HTERT RPE-1 (cell line): Measurements from ENCODE around the gene CAMTA1.
"Not testable (repeated sequence)": the region's sequence is repeated elsewhere in the genome, so short reads cannot be mapped to it uniquely, and the experiment has no call there.

Source experiments
- in situ Hi-C: fragments of 300-500 bp; cut with MboI; formaldehyde crosslinking; loops from 4 replicates; pipeline ENCODE4 v1.14.3; 2020; ENCODE audit warnings: low sequenced_read_pairs

Gene CAMTA1

GRCh38 chr1:7689307-7689706, 904.1 kb downstream of the CAMTA1 start:
- in situ Hi-C loops, result not testable (repeated sequence)

- in situ Hi-C loops, result no loop called here
Observed at GRCh38 chr1:7690076-7690475, 904.8 kb downstream of the CAMTA1 start.

DNA sequence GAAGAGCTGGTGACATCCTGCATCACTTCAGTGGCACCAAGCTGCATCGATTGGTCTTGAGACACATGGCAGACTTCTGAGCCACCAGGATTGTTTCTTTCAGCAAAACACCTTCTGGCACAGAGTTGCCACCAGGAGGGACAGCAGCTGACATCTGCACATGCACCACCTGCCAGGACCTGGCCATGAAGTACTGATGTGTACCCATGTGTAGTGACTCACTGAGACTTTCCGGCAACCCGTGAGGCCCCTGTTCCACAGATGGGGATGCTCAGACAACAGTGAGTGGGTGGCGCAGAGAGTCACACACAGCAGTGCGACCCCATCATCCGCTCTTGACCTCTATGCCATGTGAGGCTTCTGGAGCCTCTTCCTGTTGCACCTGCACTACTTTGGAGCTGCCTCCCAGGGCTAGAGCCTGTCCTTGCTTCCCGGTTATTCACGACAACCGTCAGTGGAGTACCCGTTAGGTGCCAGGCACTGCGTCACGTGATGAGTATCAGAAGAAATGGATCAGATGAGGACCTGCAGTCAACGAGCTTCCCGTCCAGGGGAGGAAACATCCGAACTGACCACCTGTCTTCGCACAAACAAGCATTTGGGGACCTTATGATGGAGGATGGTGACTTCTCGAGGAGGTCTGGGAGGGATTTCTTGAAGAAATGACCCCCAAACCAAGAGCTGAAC, 905.4 kb downstream of the CAMTA1 start:
- in situ Hi-C loops, result no loop called here

DNA sequence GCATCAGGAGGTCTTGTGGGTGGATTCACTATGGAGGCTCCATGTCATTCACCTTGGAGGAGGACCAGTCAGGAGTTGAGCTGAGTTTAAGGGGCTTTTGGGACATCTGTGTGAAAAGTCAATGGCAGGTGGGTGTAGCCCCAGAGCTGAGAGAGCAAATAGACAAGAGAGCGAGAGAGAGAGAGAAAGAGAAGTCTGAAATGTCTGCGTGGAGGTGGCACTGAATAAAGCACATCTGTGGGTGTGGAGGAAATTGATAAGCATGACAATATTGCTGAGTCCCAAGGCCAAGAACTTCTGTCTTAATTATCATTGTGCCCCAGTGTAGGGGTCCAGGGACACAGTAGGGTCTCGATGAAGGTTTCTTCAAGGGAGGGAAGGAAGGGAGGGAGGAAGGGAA, 906.3 kb downstream of the CAMTA1 start:
- in situ Hi-C loops, result no loop called here

- in situ Hi-C loops, result no loop called here
Observed at GRCh38 chr1:7692005-7692404, 906.8 kb downstream of the CAMTA1 start.

- in situ Hi-C loops, result not testable (repeated sequence)
Observed at GRCh38 chr1:7693037-7693436, 907.8 kb downstream of the CAMTA1 start.

DNA sequence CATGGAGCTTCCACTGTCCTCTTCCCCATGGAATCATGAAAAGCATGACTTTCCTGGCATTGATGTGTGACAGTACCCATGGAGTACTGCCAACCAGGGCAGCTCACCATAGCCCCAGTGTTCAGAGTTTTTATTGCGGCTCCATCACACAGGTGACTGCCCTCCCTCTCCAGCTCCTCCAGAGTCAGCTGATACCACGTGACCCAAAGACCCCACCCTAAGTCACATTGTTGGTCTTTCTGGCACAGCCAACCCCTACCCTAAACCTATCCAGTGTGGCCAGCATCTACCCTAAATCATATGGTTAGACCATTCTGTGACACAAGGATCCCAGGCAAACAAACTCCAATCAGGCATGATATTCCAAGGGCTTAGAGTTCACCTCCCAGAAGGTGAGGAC, 908.4 kb downstream of the CAMTA1 start:
- in situ Hi-C loops, result no loop called here

DNA sequence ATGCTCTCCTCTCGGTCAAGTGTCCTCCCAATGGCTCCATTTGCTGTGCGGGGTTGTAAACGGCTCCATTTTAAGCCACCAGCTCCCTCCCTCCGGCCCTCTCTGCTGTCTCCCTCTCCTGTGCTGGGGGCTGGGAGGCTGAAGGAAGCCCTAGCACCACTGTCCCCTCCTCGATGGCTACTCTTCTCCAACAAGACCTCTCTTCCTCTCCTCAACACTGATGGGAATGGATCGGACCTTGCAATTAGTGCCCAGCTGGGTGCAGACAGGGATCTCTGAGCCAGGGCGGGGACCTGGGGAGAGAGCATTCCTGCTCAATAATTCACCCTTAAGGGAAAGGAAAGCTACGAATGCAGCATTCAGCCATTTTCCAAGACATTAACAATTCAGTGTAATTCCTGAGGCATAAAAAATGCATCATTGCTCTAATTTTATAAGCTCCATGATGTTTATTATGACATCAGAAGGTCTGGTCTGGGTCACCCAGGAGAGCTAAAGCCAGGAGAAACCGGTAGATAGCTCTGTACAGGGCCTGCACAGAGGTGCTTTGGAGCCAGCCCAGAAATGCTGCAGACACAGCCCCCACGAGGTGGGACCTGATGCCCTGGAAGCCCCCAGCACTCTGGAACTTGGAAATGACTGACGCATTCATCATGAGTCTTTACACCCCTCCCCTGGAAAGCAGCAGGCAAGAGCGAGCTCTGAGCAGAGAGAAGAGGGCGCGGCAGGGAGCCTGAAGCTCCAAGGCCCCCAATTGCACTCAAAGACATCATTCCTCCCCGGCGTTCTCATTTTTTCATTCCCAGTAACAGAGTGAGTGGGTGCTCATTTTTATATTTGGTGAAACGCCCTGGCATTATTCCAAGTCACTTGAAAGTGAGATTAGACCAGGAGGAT, 909.6 kb downstream of the CAMTA1 start:
- in situ Hi-C loops, result no loop called here

- in situ Hi-C loops, result no loop called here
Observed at GRCh38 chr1:7695497-7696117, 910.4 kb downstream of the CAMTA1 start.

GRCh38 chr1:7698641-7699040, 913.4 kb downstream of the CAMTA1 start:
- in situ Hi-C loops, result no loop called here

GRCh38 chr1:7702365-7702764, 917.1 kb downstream of the CAMTA1 start:
- in situ Hi-C loops, result no loop called here

GRCh38 chr1:7703321-7704213, 918.3 kb downstream of the CAMTA1 start:
- in situ Hi-C loops, result no loop called here

- in situ Hi-C loops, result no loop called here
Observed at GRCh38 chr1:7704214-7705047, 919.2 kb downstream of the CAMTA1 start.

DNA sequence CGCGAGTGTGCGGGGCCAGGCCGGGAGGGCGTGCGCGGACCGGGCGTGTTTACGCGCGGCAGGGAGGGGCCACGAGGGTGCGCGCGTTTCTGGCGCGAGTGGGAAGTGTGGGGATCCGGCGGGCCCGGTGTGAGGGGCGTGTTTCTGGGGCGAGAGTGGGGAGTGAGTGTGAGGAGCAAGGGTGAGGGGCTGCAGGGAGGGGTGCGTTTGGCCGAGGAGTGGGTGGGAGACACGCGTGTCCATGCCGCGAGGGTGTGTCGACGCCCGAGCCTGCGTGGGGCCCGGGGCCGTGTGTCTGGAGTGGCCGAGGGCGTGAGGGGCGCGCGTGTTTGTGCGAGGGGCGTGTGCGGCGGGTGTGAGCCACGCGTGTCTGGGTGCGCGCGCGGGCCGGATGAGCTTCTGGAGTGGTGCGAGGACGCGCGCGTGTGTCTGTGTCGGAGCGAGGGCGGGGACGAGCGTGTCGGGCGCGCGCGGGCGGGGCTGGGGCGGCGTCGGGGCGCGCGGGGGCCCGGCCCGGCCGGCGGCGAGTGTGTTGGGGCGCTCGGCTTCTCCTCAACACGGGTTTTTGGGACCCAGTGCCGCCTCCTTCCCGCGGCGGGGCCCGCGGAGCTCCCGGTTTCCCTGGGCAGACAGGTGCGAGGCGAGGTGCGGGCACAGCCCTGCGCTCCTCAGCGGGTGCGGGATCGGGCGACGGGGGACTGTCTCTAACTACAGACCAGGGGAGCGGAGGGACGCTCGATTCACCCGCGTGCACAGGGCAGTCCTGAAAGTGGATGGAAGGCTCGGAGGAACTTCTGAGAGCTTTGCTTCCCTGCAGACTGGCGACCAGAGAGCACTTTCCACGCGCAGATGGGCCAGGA, 920.0 kb downstream of the CAMTA1 start:
- in situ Hi-C loops, result no loop called here

DNA sequence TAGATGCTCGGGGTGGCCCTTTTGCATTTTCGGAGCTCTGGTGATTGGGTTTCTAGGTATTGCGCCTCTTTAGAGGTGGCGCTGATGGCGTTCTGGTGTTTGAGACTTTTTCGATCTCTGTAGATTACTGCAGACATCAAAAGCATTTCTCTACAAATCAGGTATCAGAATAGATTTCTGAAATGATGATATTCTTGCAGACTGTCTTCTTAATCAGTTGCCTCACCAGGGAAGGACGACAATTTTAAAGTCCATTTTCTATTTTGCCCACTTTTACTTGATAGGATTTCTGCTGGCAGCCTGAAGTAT, 920.6 kb downstream of the CAMTA1 start:
- in situ Hi-C loops, result no loop called here

- in situ Hi-C loops, result no loop called here
Observed at GRCh38 chr1:7707527-7707926, 922.3 kb downstream of the CAMTA1 start.

- in situ Hi-C loops, result not testable (repeated sequence)
Observed at GRCh38 chr1:7708065-7708464, 922.8 kb downstream of the CAMTA1 start.

- in situ Hi-C loops, result no loop called here
Observed at GRCh38 chr1:7710859-7711258, 925.6 kb downstream of the CAMTA1 start.

- in situ Hi-C loops, result no loop called here
Observed at GRCh38 chr1:7712731-7713323, 927.6 kb downstream of the CAMTA1 start.
